ENCODE data around the gene KRTAP4-7. TPM values are rescaled to one million over a fixed set of nuclear protein-coding genes. Genes with fewer than 3 reads are reported as not detected.
"Not testable (repeated sequence)": the region's sequence is repeated elsewhere in the genome, so short reads cannot be mapped to it uniquely, and the experiment has no call there.

The KRTAP4-7 gene
- total and polyA plus RNA-seq, 3 experiments from 2014 or later, result not detected

DNA sequence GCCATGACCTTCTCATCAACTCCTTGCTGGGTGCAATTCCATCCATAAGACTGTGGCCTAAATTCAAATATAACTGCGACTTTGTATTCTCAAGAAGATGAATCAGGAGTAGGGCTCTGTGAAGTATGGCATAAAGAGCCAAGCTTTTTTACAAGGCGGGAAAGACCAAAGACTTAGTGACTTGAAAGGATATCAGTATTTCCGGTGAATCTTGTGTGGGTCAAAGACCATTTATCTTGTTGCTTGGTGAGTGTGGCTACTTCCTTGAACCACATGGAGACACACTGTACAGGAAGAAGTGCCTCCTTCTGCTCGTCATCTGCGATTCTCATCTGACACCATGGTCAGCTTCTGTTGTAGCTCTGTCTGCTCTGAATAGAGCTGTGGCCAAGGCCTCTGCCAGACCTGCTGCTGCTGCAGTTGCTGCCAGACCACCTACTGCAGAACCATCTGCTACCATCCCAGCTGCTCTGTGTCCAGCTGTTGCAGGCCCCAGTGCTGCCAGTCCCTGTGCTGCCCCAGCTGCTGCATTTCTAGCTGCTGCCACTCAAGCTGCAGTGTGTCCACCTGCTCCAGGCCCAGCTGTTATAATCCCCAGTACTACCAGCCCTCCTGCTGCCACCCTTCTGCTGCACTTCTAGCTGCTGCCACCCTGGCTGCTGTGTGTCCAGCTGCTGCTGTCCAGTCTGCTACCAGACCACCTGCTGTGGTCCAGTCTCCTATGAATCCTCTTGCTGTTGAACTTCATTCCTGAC is 12.2 kb upstream of the KRTAP4-7 start:
- Histone ChIP-seq H3K36me3 (ENCODE audit: insufficient read depth, low read length) (no peaks in the 10 kb centered on the region), H3K4me3 (ENCODE audit: low read length) (no peak overlapping the region), H3K9me3 (ENCODE audit: low read length) (no peaks in the 10 kb centered on the region), H3K4me1 (ENCODE audit: insufficient read depth, low read length) (no peaks in the 10 kb centered on the region), H3K27ac (ENCODE audit: low read depth, low read length) (no peak overlapping the region), H3K27me3 (ENCODE audit: insufficient read depth, low read length, poor library complexity, severe bottlenecking) (peaks cover 2% of the 10 kb centered on the region)
- H3K9me3 Mint-ChIP-seq, result no peaks in the 10 kb centered on the region
- H3K4me1 Mint-ChIP-seq, result peaks cover 0 to 2% (median 0%) of the 10 kb centered on the region in 3 donors
- H3K27ac Mint-ChIP-seq, result no peak overlapping the region
- peaks cover 17 to 20% of the 10 kb centered on the region in 2 donors for H3K27me3 Mint-ChIP-seq
- CTCF ChIA-PET, result interaction anchor here (1.5 kb wide), 1 partner anchor 577 kb away, joined by 4 read pairs; no protein-coding TSS in a partner anchor
- POLR2A ChIA-PET, result no interaction called here
- no peak for DNase-seq
- H3K36me3 Mint-ChIP-seq, result no peaks in the 10 kb centered on the region
- H3K4me3 Mint-ChIP-seq, result no peak overlapping the region

DNA sequence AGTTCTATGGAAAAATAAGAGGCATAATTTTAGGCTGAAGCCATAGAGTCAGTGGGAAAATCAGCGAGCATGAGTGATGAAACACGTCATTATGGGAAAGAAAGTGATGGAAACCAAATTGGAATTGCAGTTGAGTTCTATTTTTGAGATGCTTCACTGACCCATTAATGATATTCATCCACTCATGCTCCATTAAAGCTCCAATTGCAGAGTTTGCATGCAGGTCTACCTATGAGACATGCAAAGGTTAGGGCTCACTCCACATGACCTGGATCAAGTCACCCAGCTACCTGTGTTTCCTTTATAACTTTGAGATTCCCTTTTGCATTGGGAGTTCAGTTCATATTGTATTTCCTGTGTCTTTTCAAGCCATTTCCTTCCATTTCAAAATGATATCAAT is 10.3 kb upstream of the KRTAP4-7 start:
- POLR2A ChIA-PET, result no interaction called here
- H3K4me3 ChIP-seq (ENCODE audit: low read length), result no peak overlapping the region

GRCh38 chr17:41076788-41077187 is 7.2 kb upstream of the KRTAP4-7 start:
- Histone ChIP-seq H3K27ac (ENCODE audit: low read depth, low read length) (no peak overlapping the region), H3K27me3 (ENCODE audit: insufficient read depth, low read length, poor library complexity, severe bottlenecking) (peaks cover 7% of the 10 kb centered on the region), H3K4me3 (ENCODE audit: low read length) (no peak overlapping the region), H3K9me3 (ENCODE audit: low read length) (no peaks in the 10 kb centered on the region), H3K4me1 (ENCODE audit: insufficient read depth, low read length) (no peaks in the 10 kb centered on the region), H3K36me3 (ENCODE audit: insufficient read depth, low read length) (no peaks in the 10 kb centered on the region)
- ChIA-PET CTCF (no interaction called here), POLR2A (no interaction called here)
- Mint-ChIP-seq H3K36me3 (no peaks in the 10 kb centered on the region), H3K4me1 (no peaks in the 10 kb centered on the region), H3K9me3 (no peaks in the 10 kb centered on the region), H3K4me3 (no peak overlapping the region), H3K27me3 (peaks cover 22 to 49% of the 10 kb centered on the region in 2 donors), H3K27ac (no peak overlapping the region)
- DNase-seq, result no peak

More for the DNA sequence above, 10.3 kb upstream of the KRTAP4-7 start:
- Mint-ChIP-seq H3K36me3 (no peaks in the 10 kb centered on the region), H3K4me3 (no peak overlapping the region), H3K9me3 (no peaks in the 10 kb centered on the region), H3K4me1 (peaks cover 0 to 2% (median 0%) of the 10 kb centered on the region in 3 donors), H3K27ac (no peak overlapping the region), H3K27me3 (peaks cover 20 to 33% of the 10 kb centered on the region in 2 donors)
- H3K27me3 ChIP-seq (ENCODE audit: insufficient read depth, low read length, poor library complexity, severe bottlenecking), result peaks cover 7% of the 10 kb centered on the region
- CTCF ChIA-PET, result no interaction called here
- DNase-seq, result no peak
- H3K9me3 ChIP-seq (ENCODE audit: low read length), result no peaks in the 10 kb centered on the region
- H3K27ac ChIP-seq (ENCODE audit: low read depth, low read length), result no peak overlapping the region
- no peaks in the 10 kb centered on the region for H3K36me3 ChIP-seq (ENCODE audit: insufficient read depth, low read length)
- H3K4me1 ChIP-seq (ENCODE audit: insufficient read depth, low read length), result no peaks in the 10 kb centered on the region

DNA sequence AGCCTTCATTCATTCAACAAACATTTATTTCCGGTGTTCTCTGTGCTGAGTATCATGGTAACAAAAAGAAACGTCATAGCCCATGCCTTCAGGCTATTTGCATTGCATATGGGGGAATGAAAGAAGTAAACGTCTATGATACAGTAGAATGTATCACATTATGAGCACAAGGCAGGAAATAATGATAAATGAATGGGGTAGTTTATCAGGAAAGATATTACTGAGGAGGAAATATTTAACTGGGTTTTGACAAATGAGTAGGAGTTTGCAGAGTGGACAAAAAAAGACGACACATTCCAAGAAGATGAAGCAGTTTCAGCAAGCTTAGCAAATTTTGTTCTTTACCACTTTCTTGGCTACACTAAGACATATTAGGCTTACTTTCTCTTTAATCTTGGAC is 1.3 kb upstream of the KRTAP4-7 start:
- ChIA-PET POLR2A (no interaction called here), CTCF (no interaction called here)
- H3K4me1 ChIP-seq (ENCODE audit: insufficient read depth, low read length), result no peaks in the 10 kb centered on the region
- no peak for DNase-seq
- Mint-ChIP-seq H3K27me3 (peaks cover 11 to 35% of the 10 kb centered on the region in 2 donors), H3K36me3 (no peaks in the 10 kb centered on the region), H3K27ac (no peak overlapping the region), H3K4me3 (no peak overlapping the region), H3K4me1 (no peaks in the 10 kb centered on the region), H3K9me3 (no peaks in the 10 kb centered on the region)
- no peak overlapping the region for H3K27ac ChIP-seq (ENCODE audit: low read depth, low read length)
- no peak overlapping the region for H3K4me3 ChIP-seq (ENCODE audit: low read length)
- H3K9me3 ChIP-seq (ENCODE audit: low read length), result no peaks in the 10 kb centered on the region
- no peaks in the 10 kb centered on the region for H3K27me3 ChIP-seq (ENCODE audit: insufficient read depth, low read length, poor library complexity, severe bottlenecking)
- no peaks in the 10 kb centered on the region for H3K36me3 ChIP-seq (ENCODE audit: insufficient read depth, low read length)

- H3K27ac ChIP-seq (ENCODE audit: low read depth, low read length); H3K9me3 ChIP-seq (ENCODE audit: low read length); H3K36me3 Mint-ChIP-seq; H3K9me3 Mint-ChIP-seq; CTCF ChIA-PET; H3K27ac Mint-ChIP-seq; H3K4me1 ChIP-seq (ENCODE audit: insufficient read depth, low read length); H3K4me1 Mint-ChIP-seq; DNase-seq; H3K36me3 ChIP-seq (ENCODE audit: insufficient read depth, low read length); H3K4me3 Mint-ChIP-seq; H3K27me3 ChIP-seq (ENCODE audit: insufficient read depth, low read length, poor library complexity, severe bottlenecking); H3K4me3 ChIP-seq (ENCODE audit: low read length): not testable (repeated sequence)
- POLR2A ChIA-PET, result interaction anchor here (0.6 kb wide), 1 partner anchor 35 kb away, joined by 3 read pairs; the partner anchor contains the start of gene KRTAP4-11
- peaks cover 11 to 30% of the 10 kb centered on the region in 2 donors for H3K27me3 Mint-ChIP-seq
Measured at GRCh38 chr17:41083427-41083826, 523 bp upstream of the KRTAP4-7 start.

- H3K27me3 Mint-ChIP-seq, result peaks cover 10 to 20% of the 10 kb centered on the region in 2 donors
- H3K4me1 ChIP-seq (ENCODE audit: insufficient read depth, low read length); H3K27ac ChIP-seq (ENCODE audit: low read depth, low read length); DNase-seq; POLR2A ChIA-PET; H3K27me3 ChIP-seq (ENCODE audit: insufficient read depth, low read length, poor library complexity, severe bottlenecking); H3K4me3 ChIP-seq (ENCODE audit: low read length); H3K36me3 Mint-ChIP-seq; H3K36me3 ChIP-seq (ENCODE audit: insufficient read depth, low read length); H3K4me1 Mint-ChIP-seq; H3K4me3 Mint-ChIP-seq; H3K9me3 ChIP-seq (ENCODE audit: low read length); H3K27ac Mint-ChIP-seq; CTCF ChIA-PET; H3K9me3 Mint-ChIP-seq: not testable (repeated sequence)
Measured at GRCh38 chr17:41088760-41089352, 4.9 kb downstream of the KRTAP4-7 start.

- Mint-ChIP-seq H3K9me3 (peaks cover 0 to 7% (median 0%) of the 10 kb centered on the region in 5 donors), H3K36me3 (peaks cover 0 to 5% (median 0%) of the 10 kb centered on the region in 3 donors), H3K4me3 (no peak overlapping the region), H3K4me1 (peaks cover 0 to 7% (median 6%) of the 10 kb centered on the region in 3 donors), H3K27me3 (peaks cover 24 to 55% of the 10 kb centered on the region in 2 donors), H3K27ac (no peak overlapping the region)
- ChIA-PET POLR2A (no interaction called here), CTCF (no interaction called here)
- no peak for DNase-seq
- Histone ChIP-seq H3K4me1 (ENCODE audit: insufficient read depth, low read length) (no peaks in the 10 kb centered on the region), H3K9me3 (ENCODE audit: low read length) (no peaks in the 10 kb centered on the region), H3K27me3 (ENCODE audit: insufficient read depth, low read length, poor library complexity, severe bottlenecking) (peaks cover 3% of the 10 kb centered on the region), H3K27ac (ENCODE audit: low read depth, low read length) (no peak overlapping the region), H3K4me3 (ENCODE audit: low read length) (no peak overlapping the region), H3K36me3 (ENCODE audit: insufficient read depth, low read length) (no peaks in the 10 kb centered on the region)
Measured at GRCh38 chr17:41096055-41096454, 12.1 kb downstream of the KRTAP4-7 start.

DNA sequence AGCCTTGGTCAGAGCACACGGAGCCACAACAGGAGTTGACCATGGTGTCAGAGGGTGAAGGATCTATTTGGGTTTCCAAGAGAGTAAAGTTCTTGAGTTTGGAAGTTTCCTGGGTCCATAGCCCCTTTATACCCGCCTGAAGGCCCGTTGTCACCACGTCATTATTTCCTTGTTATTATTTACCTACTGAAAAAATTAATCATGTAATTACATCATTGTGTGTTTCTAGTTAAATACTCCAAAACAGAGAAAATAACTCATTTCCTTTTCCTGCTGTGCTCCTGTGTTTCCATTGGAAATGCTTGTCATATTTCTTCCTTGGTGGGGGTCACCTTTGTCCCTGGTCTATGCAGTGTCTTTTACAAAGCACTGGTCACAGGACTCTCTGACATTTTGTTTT is 14.1 kb downstream of the KRTAP4-7 start, which contains the start of gene KRTAP4-8:
Gene KRTAP4-8, minus strand, starts transcription at position 101 of the 400 bp plus-strand sequence. Its CDS starts 58 bp downstream, at position 43.
- CTCF ChIA-PET, result no interaction called here
- peak within 1 kb of the TSS in 1 of 8 donors; percentile 23 for H3K27ac Mint-ChIP-seq
- peaks cover 23 to 55% of the 10 kb centered on the region in 2 donors for H3K27me3 Mint-ChIP-seq

More for the DNA sequence above, 14.1 kb downstream of the KRTAP4-7 start, which contains the start of gene KRTAP4-8:
- peaks cover 0 to 7% (median 6%) of the 10 kb centered on the region in 3 donors for H3K4me1 Mint-ChIP-seq
- Histone ChIP-seq H3K4me1 (ENCODE audit: insufficient read depth, low read length) (no peaks in the 10 kb centered on the region), H3K27me3 (ENCODE audit: insufficient read depth, low read length, poor library complexity, severe bottlenecking) (peaks cover 3% of the 10 kb centered on the region), H3K27ac (ENCODE audit: low read depth, low read length) (no peak within 1 kb of the TSS), H3K9me3 (ENCODE audit: low read length) (no peaks in the 10 kb centered on the region), H3K4me3 (ENCODE audit: low read length) (no peak within 1 kb of the TSS), H3K36me3 (ENCODE audit: insufficient read depth, low read length) (no peaks in the 10 kb centered on the region)
- POLR2A ChIA-PET, result no interaction called here
- H3K9me3 Mint-ChIP-seq, result peaks cover 0 to 2% (median 0%) of the 10 kb centered on the region in 5 donors
- peaks cover 0 to 5% (median 0%) of the 10 kb centered on the region in 3 donors for H3K36me3 Mint-ChIP-seq
- H3K4me3 Mint-ChIP-seq, result no peak within 1 kb of the TSS
- DNase-seq, result no peak
